Stomach (tissue), 4 donors: ENCODE data around the gene INPP5A.

Experiments used
- POLR2AphosphoS5 ChIP-seq, 3 donors: sonication (generic); formaldehyde crosslinking; IDR thresholded peaks; one replicate each; pipeline ENCODE4 v1.6.1; 2016; ENCODE audit warnings: antibody characterized with exemption in 3 of 3
- TF ChIP-seq, protein P1 (sequence below), 7 experiments: fragments of 450-650 bp in 4 of 7; fragments of 200-600 bp in 3 of 7; sonication (generic) in 3 of 7; IDR thresholded peaks; one replicate each; pipeline ENCODE4 v1.5.1; 2016 to 2019; ENCODE audit warnings: antibody characterized with exemption in 7 of 7, control low read depth in 2 of 7, mild to moderate bottlenecking in 1 of 7

DNA sequence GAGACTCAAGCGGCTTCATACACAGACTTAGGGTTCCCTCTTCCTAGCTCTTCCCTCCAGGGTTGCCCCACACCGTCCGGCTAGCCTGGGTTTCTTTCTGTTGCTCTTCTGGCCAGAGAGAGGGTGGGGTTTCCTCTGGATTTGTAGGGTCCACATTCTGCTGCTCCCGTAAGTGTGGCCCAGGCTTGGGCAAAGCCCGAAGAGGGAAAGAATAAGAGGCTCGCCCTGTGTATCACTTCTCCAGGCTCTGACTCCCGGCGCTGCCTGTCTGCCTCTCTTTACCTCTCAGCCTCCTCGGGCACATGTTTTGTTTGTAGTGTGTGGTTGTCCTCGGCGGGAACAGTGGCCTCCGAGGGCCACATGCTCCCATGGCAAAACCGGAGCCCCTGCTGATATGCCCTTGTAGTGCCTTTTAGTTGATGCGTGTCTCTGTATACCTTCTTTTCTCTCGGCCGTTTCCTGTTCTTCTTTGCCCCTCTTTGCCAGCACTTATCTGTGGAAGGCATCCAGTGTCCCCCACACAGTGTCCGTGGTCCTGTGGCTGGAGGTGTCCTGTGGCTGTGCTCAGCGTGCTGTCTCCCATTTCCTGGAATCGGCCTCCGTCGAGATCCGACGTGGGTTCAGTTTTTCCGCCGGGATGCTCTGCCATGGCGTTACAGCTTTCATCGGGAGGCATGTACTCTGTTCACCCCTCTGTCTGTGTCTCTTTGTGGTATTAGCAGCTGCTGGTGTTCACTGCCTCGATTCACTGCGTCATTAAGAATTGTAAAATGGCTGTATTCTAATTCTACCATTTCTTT, 102.9 kb downstream of the INPP5A start:
- TF ChIP-seq, protein P1, sequence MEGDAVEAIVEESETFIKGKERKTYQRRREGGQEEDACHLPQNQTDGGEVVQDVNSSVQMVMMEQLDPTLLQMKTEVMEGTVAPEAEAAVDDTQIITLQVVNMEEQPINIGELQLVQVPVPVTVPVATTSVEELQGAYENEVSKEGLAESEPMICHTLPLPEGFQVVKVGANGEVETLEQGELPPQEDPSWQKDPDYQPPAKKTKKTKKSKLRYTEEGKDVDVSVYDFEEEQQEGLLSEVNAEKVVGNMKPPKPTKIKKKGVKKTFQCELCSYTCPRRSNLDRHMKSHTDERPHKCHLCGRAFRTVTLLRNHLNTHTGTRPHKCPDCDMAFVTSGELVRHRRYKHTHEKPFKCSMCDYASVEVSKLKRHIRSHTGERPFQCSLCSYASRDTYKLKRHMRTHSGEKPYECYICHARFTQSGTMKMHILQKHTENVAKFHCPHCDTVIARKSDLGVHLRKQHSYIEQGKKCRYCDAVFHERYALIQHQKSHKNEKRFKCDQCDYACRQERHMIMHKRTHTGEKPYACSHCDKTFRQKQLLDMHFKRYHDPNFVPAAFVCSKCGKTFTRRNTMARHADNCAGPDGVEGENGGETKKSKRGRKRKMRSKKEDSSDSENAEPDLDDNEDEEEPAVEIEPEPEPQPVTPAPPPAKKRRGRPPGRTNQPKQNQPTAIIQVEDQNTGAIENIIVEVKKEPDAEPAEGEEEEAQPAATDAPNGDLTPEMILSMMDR (IDR thresholded peaks at IDR 0.05), result no peak
- TF ChIP-seq POLR2AphosphoS5 (IDR thresholded peaks at IDR 0.05), result no peak
